PC-9 (cell line): ENCODE data around the gene ADCY2. TPM values are rescaled to one million over a fixed set of nuclear protein-coding genes. Genes with fewer than 3 reads are reported as not detected.

Experiments used
- BruUV-seq: library from RNA; stranded (reverse); fragments of 400-500 nt; replicated peaks from 2 replicates; lab custom pipeline; 2021; lab: Mats Ljungman, UMichigan
- CTCF ChIA-PET: fragments of 300-600 bp; sonication (Branson Sonifier 250); formaldehyde crosslinking; loops from one replicate; lab custom pipeline; 2022; ENCODE audit warnings: antibody characterized with exemption; lab: Charles Lee
- POLR2A ChIA-PET: fragments of 300-600 bp; sonication (Branson Sonifier 250); formaldehyde crosslinking; loops from one replicate; lab custom pipeline; 2022; ENCODE audit warnings: antibody characterized with exemption; ENCODE audit not compliant: unreplicated experiment; lab: Charles Lee
- DNase-seq, 2 experiments: peaks; one replicate each; pipeline versions ENCODE4 v3.0.0 to v3.0.0-alpha.2; 2015 to 2022; ENCODE audit warnings: mixed read lengths in 1 of 2
- H2AFZ ChIP-seq: fragments of 200-600 bp; sonication (generic); 2 replicates; pipeline ENCODE4 v1.8.1; 2017; ENCODE audit warnings: antibody characterized with exemption
- H3F3A ChIP-seq: fragments of 200-600 bp; sonication (generic); 2 replicates; pipeline ENCODE4 v1.8.1; 2017; ENCODE audit warnings: antibody characterized with exemption, mild to moderate bottlenecking, low read depth; ENCODE audit not compliant: insufficient read depth
- H3K27ac ChIP-seq: fragments of 200-600 bp; sonication (generic); 2 replicates; pipeline ENCODE4 v1.6.1; 2016; ENCODE audit warnings: mixed run types
- H3K27me3 ChIP-seq: fragments of 200-600 bp; sonication (generic); 2 replicates; pipeline ENCODE4 v1.6.1; 2016; ENCODE audit warnings: low read depth, mixed run types; ENCODE audit not compliant: insufficient read depth
- H3K36me3 ChIP-seq: fragments of 200-600 bp; sonication (generic); 2 replicates; pipeline ENCODE4 v1.6.1; 2016; ENCODE audit warnings: low read depth, mixed run types
- H3K4me1 ChIP-seq: fragments of 200-600 bp; sonication (generic); replicated peaks from 2 replicates; pipeline ENCODE4 v1.6.1; 2016; ENCODE audit warnings: mixed run types; ENCODE audit not compliant: insufficient read depth
- H3K4me2 ChIP-seq: fragments of 200-600 bp; sonication (generic); 2 replicates; pipeline ENCODE4 v1.6.1; 2017; ENCODE audit warnings: mixed run types
- H3K4me3 ChIP-seq: fragments of 200-600 bp; sonication (generic); 2 replicates; pipeline ENCODE4 v1.6.1; 2016; ENCODE audit warnings: mixed run types
- H3K79me2 ChIP-seq: fragments of 200-600 bp; sonication (generic); 2 replicates; pipeline ENCODE4 v1.6.1; 2017; ENCODE audit warnings: low read depth, mixed run types
- H3K9me2 ChIP-seq: fragments of 200-600 bp; sonication (generic); 2 replicates; pipeline ENCODE4 v1.8.1; 2017; ENCODE audit warnings: mild to moderate bottlenecking; ENCODE audit not compliant: insufficient read depth
- H3K9me3 ChIP-seq: fragments of 200-600 bp; sonication (generic); 2 replicates; pipeline ENCODE4 v1.8.1; 2016; ENCODE audit warnings: low read depth; ENCODE audit not compliant: insufficient read depth
- H4K20me1 ChIP-seq: fragments of 200-600 bp; sonication (generic); 2 replicates; pipeline ENCODE4 v1.8.1; 2017; ENCODE audit not compliant: insufficient read depth
- EZH2 ChIP-seq: fragments of 200-600 bp; sonication (generic); IDR thresholded peaks from 2 replicates; pipeline ENCODE4 v1.8.0; 2017; ENCODE audit warnings: antibody characterized with exemption, low read depth
- intact Hi-C: fragments of 100-400 bp; cut with micrococcal nuclease; formaldehyde crosslinking; loops from one replicate; pipeline ENCODE4 v1.10.0; 2022; ENCODE audit not compliant: unreplicated experiment
- total RNA-seq: library from RNA; stranded (reverse); gene quantifications from 2 replicates; pipeline ENCODE4 v1.2.3, GENCODE V29; 2021
- TF ChIP-seq, protein P1 (sequence below): fragments of 200-600 bp; sonication (generic); conservative IDR thresholded peaks from 2 replicates; pipeline ENCODE4 v1.6.1; 2017; ENCODE audit warnings: mixed run types, antibody characterized with exemption, mild to moderate bottlenecking, moderate library complexity

Gene ADCY2
- total RNA-seq, 1 experiment from 2014 or later: not detected

DNA sequence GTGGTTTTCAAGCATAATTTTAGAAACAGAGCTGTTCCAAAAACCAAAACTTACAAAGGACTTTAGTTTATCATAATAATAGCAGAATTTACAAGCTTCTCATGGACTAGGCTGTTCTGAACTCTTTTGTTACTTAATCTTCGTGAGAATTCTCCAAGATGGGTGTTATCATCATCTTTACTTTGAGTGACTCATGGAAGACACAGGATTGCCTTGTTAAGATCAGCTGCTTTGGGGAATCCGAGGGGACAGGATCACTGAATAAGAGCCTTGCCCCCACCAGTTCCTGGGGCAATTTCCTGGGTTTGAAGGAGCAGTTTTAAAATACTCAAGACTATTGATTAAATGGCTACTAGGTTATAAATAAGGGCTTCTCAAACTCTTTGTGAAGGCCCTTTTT is 374.5 kb downstream of the ADCY2 start:
- TF ChIP-seq EZH2: no peak
- TF ChIP-seq, protein P1, sequence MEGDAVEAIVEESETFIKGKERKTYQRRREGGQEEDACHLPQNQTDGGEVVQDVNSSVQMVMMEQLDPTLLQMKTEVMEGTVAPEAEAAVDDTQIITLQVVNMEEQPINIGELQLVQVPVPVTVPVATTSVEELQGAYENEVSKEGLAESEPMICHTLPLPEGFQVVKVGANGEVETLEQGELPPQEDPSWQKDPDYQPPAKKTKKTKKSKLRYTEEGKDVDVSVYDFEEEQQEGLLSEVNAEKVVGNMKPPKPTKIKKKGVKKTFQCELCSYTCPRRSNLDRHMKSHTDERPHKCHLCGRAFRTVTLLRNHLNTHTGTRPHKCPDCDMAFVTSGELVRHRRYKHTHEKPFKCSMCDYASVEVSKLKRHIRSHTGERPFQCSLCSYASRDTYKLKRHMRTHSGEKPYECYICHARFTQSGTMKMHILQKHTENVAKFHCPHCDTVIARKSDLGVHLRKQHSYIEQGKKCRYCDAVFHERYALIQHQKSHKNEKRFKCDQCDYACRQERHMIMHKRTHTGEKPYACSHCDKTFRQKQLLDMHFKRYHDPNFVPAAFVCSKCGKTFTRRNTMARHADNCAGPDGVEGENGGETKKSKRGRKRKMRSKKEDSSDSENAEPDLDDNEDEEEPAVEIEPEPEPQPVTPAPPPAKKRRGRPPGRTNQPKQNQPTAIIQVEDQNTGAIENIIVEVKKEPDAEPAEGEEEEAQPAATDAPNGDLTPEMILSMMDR: no peak
- Histone ChIP-seq H3K4me1 (no peaks in the 10 kb centered on the region), H3K27me3 (peaks cover 93% of the 10 kb centered on the region), H2AFZ (no peak overlapping the region), H3K36me3 (no peaks in the 10 kb centered on the region), H4K20me1 (peaks cover 5% of the 10 kb centered on the region; the same call in 1 of the 2 replicates), H3K4me3 (no peak overlapping the region), H3K79me2 (no peaks in the 10 kb centered on the region), H3K9me2 (no peaks in the 10 kb centered on the region), H3K4me2 (no peak overlapping the region), H3F3A (no peaks in the 10 kb centered on the region), H3K27ac (no peak overlapping the region), H3K9me3 (no peaks in the 10 kb centered on the region)
- BruUV-seq: no TSS peak
- POLR2A ChIA-PET: interaction anchor here (0.6 to 0.7 kb wide), 2 partner anchors 252 to 1214 kb away, joined by 3 to 8 read pairs; no protein-coding TSS in a partner anchor
- intact Hi-C loops: no loop called here
- DNase-seq: no peak
- CTCF ChIA-PET: no interaction called here

DNA sequence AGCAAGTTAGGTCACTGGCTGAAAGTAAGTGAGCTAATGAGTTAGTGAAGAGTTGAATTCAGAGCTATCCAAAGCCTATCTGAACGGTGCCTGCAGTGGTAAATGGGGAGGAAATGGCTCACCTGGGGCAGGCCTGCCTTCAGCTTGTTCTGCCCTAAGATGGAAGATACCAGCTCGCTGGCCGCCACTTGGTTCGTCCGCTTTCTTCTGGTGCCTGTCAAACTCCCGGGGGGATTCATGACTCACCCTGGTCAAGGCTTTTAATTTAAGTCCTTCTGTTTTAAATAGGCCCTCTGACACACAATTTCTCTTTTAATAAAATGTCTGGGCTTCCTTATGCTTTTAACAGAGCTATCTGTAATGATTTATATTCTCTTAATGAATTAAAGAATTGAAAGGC is 376.2 kb downstream of the ADCY2 start:
- POLR2A ChIA-PET: no interaction called here
- no peaks in the 10 kb centered on the region for H3K9me2 ChIP-seq
- no peaks in the 10 kb centered on the region for H3K4me1 ChIP-seq
- H3K79me2 ChIP-seq: no peaks in the 10 kb centered on the region
- no peak overlapping the region for H3K4me3 ChIP-seq
- no peaks in the 10 kb centered on the region for H3K9me3 ChIP-seq
- no peak overlapping the region for H3K4me2 ChIP-seq
- H3F3A ChIP-seq: no peaks in the 10 kb centered on the region
- no TSS peak for BruUV-seq
- H3K27ac ChIP-seq: no peak overlapping the region
- CTCF ChIA-PET: no interaction called here
- peaks cover 2% of the 10 kb centered on the region; the same call in 1 of the 2 replicates for H4K20me1 ChIP-seq
- H3K27me3 ChIP-seq: peaks cover 91% of the 10 kb centered on the region
- H2AFZ ChIP-seq: no peak overlapping the region
- no peaks in the 10 kb centered on the region for H3K36me3 ChIP-seq
- TF ChIP-seq, protein P1: no peak
- TF ChIP-seq EZH2: no peak
- intact Hi-C loops: no loop called here
- DNase-seq: no peak

DNA sequence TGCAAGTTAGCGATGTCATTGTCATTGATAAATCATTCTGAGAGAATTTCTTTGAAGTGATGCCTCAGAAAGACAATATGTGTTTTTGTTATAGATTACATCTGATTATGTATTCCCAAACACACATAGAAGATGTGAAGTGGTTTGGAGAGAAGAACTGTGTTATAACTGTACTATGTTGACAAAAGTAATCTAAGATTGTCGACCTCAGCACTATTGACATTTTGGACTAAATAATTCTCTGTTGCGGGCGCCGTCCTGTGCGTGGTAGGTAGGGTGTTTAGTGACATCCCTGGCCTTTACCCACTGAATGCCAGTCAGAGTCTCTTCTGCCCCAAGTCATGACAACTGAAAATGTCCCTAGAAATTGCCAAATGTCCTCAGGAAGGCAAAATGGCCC is 377.2 kb downstream of the ADCY2 start:
- Histone ChIP-seq H3K9me2 (no peaks in the 10 kb centered on the region), H3K4me3 (no peak overlapping the region), H3K27me3 (peaks cover 91% of the 10 kb centered on the region), H3F3A (no peaks in the 10 kb centered on the region), H2AFZ (no peak overlapping the region), H3K4me1 (no peaks in the 10 kb centered on the region), H3K27ac (no peak overlapping the region), H3K36me3 (no peaks in the 10 kb centered on the region), H3K4me2 (no peak overlapping the region), H4K20me1 (no peaks in the 10 kb centered on the region), H3K9me3 (no peaks in the 10 kb centered on the region), H3K79me2 (no peaks in the 10 kb centered on the region)
- no peak for DNase-seq
- ChIA-PET POLR2A (no interaction called here), CTCF (no interaction called here)
- TF ChIP-seq, protein P1: no peak
- no peak for TF ChIP-seq EZH2
- BruUV-seq: no TSS peak
- intact Hi-C loops: no loop called here
